Measurements from ENCODE around the gene LINGO3.

GRCh38 chr19:2270157-2270422, 37.9 kb downstream of the LINGO3 start:
- TF ChIP-seq POLR2A (IDR thresholded peaks at IDR 0.05) (no peak), CTCF (IDR thresholded peaks at IDR 0.05) (no peak)
